ENCODE data around the gene GRK4.

- TF ChIP-seq POLR2A (IDR thresholded peaks at IDR 0.05) (no peak), CTCF (IDR thresholded peaks at IDR 0.05) (no peak)
These were observed 33.1 kb upstream of the GRK4 start for GRCh38 chr4:2930135-2930757.
